Aorta (tissue), 5 donors: ENCODE data around the gene TEX30. TPM values are rescaled to one million over a fixed set of nuclear protein-coding genes. Genes with fewer than 3 reads are reported as not detected.

ENCODE experiments used
- ATAC-seq: fragments of 200-7000 bp; cut with Tn5 transposase; one replicate; pipeline ENCODE4 v1.9.1; 2022; ENCODE audit warnings: moderate library complexity; ENCODE audit not compliant: low FRiP score
- DNase-seq, 2 donors: peaks; one replicate each; pipeline ENCODE4 v3.0.0-alpha.2; 2020
- H3K27ac ChIP-seq, 2 donors: one replicate each; pipeline ENCODE4 v1.5.1; 2013; ENCODE audit warnings: low read length in 2 of 2, mild to moderate bottlenecking in 2 of 2, moderate library complexity in 2 of 2, control low read depth in 1 of 2, inconsistent platforms in 1 of 2, low read depth in 1 of 2
- H3K27me3 ChIP-seq, 2 donors: one replicate each; pipeline ENCODE4 v1.6.1; 2013; ENCODE audit warnings: control low read depth in 1 of 2, low read length in 1 of 2, mild to moderate bottlenecking in 1 of 2, moderate library complexity in 1 of 2; ENCODE audit not compliant: insufficient read depth in 2 of 2, control insufficient read depth in 1 of 2
- H3K36me3 ChIP-seq, 2 donors: one replicate each; pipeline ENCODE4 v1.6.1; 2013; ENCODE audit warnings: control low read depth in 1 of 2, low read length in 1 of 2, mild to moderate bottlenecking in 1 of 2; ENCODE audit not compliant: insufficient read depth in 2 of 2, control insufficient read depth in 1 of 2
- H3K4me1 ChIP-seq, 2 donors: one replicate each; pipeline ENCODE4 v1.6.1; 2013; ENCODE audit warnings: low read length in 2 of 2, control low read depth in 1 of 2, mild to moderate bottlenecking in 1 of 2, moderate library complexity in 1 of 2; ENCODE audit not compliant: insufficient read depth in 2 of 2, control insufficient read depth in 1 of 2
- H3K4me3 ChIP-seq, 2 donors: one replicate each; pipeline ENCODE4 v1.5.1; 2013; ENCODE audit warnings: low read length in 2 of 2, control low read depth in 1 of 2, mild to moderate bottlenecking in 1 of 2
- H3K9me3 ChIP-seq: one replicate; pipeline ENCODE4 v1.6.1; 2013; ENCODE audit warnings: mild to moderate bottlenecking, low read length; ENCODE audit not compliant: control insufficient read depth
- WGBS, 2 donors: extraction: QIAGEN DNeasy Blood & Tissue Kit; methylation state at CpG; one replicate each; pipeline ENCODE4 v1.1.7; 2013; 5-methylcytosine and 5-hydroxymethylcytosine counted together
- intact Hi-C, 2 donors: fragments of 100-400 bp; cut with DNase I; formaldehyde crosslinking; loops; one replicate each; pipeline versions ENCODE4 v1.14.2 to v1.15.0; 2022
- long read RNA-seq, 2 donors: library from polyadenylated mRNA; unstranded; transcript quantifications; one replicate each; pipeline ENCODE4 v2.0.0, GENCODE V29; 2020 to 2021
- polyA plus RNA-seq, 2 donors: library from polyadenylated mRNA; stranded (reverse); fragments of 200-250 nt; gene quantifications; one replicate each; pipeline ENCODE4 v1.2.3, GENCODE V29; 2013
- total RNA-seq, 2 donors: library from RNA; stranded (reverse); fragmentation: NEBNext Ultra II Directional; extraction: Animal tissue kit (Norgen Biotek cat#: 25700); gene quantifications; one replicate each; pipeline ENCODE4 v1.2.1, GENCODE V29; 2021
- donor health status: healthy with polysubstance abuse.
- donor health status: Bipolar disorder and iron deficiency.
- donor health status: DM: no; HTN: no; CAD: no.
- donor health status: DM: no; HTN: no; CAD: no.
- donor health status: DM: yes; HTN: yes; CAD: no.

Gene TEX30
- total RNA-seq (1 to 10 TPM; 5.0 to 7.5 TPM), polyA plus RNA-seq (10 to 100 TPM in 1 of 2 donors, 1 to 10 TPM in 1; 7.5 to 10.5 TPM)
- long read RNA-seq, donor 1, transcript TEX30-206 (6 exons, 1,165 nt): major isoform, 9 of 24 reads
- long read RNA-seq, donor 1, partial matches to known transcripts: 1 of 24 reads
- long read RNA-seq, donor 1, other reads (novel, unspliced or antisense): 12 of 24 reads
- long read RNA-seq, donor 2, partial matches to known transcripts: 0 of 4 reads
- long read RNA-seq, donor 2, other reads (novel, unspliced or antisense): 2 of 4 reads

DNA sequence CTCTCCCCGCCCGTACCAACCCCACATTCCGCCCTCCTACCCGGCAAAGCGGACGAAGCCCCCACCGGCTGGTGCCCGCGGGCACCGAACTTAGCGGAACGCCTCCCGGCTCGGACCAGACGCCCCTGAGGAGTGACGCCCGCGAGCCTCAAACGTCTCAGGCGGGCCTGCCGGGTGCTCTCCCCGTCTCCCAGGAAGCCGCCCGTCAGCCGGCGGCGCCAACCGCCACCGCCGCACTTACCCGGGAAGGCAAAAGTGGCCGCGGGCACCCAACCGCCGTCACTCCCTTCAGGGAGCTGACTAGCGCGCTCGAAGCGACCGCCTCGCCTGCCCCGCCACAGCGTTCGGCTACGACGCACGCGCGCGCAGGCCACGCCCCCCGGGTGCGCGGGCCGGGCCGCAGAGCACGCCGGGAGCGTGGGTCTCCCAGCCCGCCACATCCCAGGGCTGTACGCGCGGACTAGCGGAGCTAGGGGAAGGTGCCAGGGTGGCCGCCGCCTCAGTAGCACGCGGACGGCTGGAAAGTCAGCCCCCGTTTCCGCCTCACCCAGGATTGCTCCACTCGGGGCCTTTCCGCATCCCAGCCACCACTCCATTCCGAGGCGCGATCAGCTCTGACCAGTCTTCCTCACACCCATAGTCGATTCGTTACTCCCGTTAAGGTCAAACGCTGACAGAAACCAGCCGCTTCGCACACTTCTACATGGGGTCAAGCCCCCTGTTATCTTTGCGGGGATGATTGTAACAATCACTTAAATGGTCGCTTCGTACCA is at the start of gene TEX30:
Gene TEX30 (minus strand): TSS at position 346 of the 773 bp plus-strand sequence. CDS start 3,760 bp downstream, outside the sequence.
- H3K36me3 ChIP-seq: no peaks in the 10 kb centered on the region
- no peaks in the 10 kb centered on the region for H3K27me3 ChIP-seq
- intact Hi-C loops: loop anchor here (1.0 to 10.0 kb wide), 5 partner anchors 25 to 179 kb away; partner anchors contain the start of genes TPP2 (in 2 of the 2), BIVM (in 1 of the 2) and POGLUT2 (in 1 of the 2)
- H3K9me3 ChIP-seq: no peaks in the 10 kb centered on the region
- peak within 1 kb of the TSS in 1 of 2 donors; percentile 70 for H3K27ac ChIP-seq
- DNase-seq (peak; percentile 89 to 95), ATAC-seq (peak; percentile 99)
- H3K4me1 ChIP-seq: no peaks in the 10 kb centered on the region
- WGBS, 2 donors: 1 to 2% methylated on average over 83 to 85 of the region's 85 CpGs
- H3K4me3 ChIP-seq: peak within 1 kb of the TSS; percentile 66 to 73

DNA sequence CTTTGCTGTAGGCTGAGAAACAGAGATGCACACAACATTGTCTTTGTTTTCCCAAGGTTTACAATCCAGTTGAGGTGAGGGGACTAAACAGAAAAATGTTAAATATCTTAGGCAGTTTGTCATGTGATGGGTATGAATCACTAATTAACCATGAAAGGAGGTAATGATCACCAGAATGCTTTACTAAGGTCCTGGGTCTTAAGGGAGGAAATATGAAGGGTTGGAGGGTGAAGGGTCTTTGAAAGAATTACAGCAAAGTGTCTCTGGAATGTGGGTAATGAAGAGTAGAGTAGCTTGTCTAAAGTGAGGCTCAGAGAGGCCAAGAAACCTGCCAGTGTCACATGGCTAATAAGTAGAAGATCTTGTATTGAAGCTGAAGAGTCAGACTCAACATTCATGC is 44.3 kb upstream of the TEX30 start:
- H3K9me3 ChIP-seq: no peaks in the 10 kb centered on the region
- H3K36me3 ChIP-seq: peaks cover 0 to 2% of the 10 kb centered on the region in 2 donors
- DNase-seq (no peak), ATAC-seq (no peak)
- H3K27me3 ChIP-seq: no peaks in the 10 kb centered on the region
- H3K4me1 ChIP-seq: no peaks in the 10 kb centered on the region
- intact Hi-C loops: no loop called here
- H3K4me3 ChIP-seq: no peak overlapping the region
- H3K27ac ChIP-seq: no peak overlapping the region

DNA sequence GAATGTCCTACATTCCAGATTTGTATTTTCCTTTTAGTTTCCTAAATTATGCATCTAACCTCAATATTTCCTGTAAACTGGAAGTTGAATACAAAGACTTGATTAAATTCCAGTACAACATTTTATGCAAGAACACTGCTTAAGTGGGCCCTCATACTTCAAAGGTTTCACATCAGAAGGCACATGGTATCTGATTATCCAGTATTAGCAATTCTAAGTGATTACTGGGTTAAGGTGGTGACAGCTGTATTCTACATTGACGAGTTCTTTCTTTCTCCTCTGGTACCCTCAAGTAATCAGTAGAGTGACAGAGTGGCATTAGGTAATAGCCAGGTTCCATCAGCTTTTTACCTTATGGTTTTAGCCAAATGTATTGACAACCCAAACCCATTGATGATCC is 43.7 kb upstream of the TEX30 start:
- Histone ChIP-seq H3K4me3 (no peak overlapping the region), H3K4me1 (no peaks in the 10 kb centered on the region), H3K36me3 (no peaks in the 10 kb centered on the region), H3K27me3 (no peaks in the 10 kb centered on the region), H3K27ac (no peak overlapping the region), H3K9me3 (no peaks in the 10 kb centered on the region)
- intact Hi-C loops: no loop called here
- ATAC-seq: no peak
- DNase-seq: no peak
- WGBS, 2 donors: 94% methylated on average over 1 of the region's 1 CpG

DNA sequence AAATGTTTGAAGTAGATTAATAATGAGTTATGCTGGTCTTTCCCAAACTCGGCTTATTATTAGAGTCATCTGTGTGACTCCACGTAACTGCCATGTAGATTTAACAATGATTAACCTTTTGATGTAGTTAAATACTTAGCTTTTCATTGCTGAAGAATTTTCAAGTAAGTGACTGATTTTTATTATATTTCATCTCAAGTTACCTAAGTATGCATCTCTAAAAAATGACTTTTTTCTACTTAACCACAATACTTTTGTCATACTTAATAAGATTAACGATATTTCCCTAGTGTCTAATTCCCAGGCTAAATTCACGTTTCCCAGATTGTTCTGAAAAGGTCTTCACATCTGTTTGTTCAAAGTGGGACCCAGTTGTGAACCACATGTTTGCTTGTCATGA is 43.1 kb upstream of the TEX30 start:
- Histone ChIP-seq H3K27me3 (no peaks in the 10 kb centered on the region), H3K4me1 (no peaks in the 10 kb centered on the region), H3K36me3 (no peaks in the 10 kb centered on the region), H3K9me3 (no peaks in the 10 kb centered on the region), H3K4me3 (no peak overlapping the region), H3K27ac (no peak overlapping the region)
- DNase-seq (no peak), ATAC-seq (no peak)
- WGBS, 2 donors: 74 to 82% methylated on average over 4 of the region's 4 CpGs
- intact Hi-C loops: no loop called here

DNA sequence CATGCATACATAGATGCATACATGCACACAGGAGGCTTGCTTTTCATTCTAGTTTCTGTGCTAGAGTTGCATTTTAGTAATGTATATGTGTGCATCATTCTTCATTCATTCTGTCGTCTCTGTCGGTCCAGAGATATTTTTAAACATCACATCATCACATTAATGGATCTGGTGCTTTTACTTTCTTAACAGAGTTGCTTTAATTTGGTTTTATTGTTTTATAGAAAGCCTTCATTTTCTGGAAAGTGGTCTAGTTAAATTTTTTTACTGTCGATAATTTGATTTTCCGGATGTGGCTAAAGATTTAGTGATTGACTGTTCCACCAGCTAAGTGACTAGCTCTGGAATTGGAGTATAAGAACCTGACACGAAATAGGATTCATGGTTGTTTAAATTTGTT is 42.2 kb upstream of the TEX30 start:
- WGBS, 2 donors: 74 to 78% methylated on average over 5 of the region's 5 CpGs
- Histone ChIP-seq H3K4me3 (no peak overlapping the region), H3K27me3 (no peaks in the 10 kb centered on the region), H3K27ac (no peak overlapping the region), H3K4me1 (no peaks in the 10 kb centered on the region), H3K9me3 (no peaks in the 10 kb centered on the region), H3K36me3 (no peaks in the 10 kb centered on the region)
- DNase-seq: no peak
- intact Hi-C loops: no loop called here
- no peak for ATAC-seq

DNA sequence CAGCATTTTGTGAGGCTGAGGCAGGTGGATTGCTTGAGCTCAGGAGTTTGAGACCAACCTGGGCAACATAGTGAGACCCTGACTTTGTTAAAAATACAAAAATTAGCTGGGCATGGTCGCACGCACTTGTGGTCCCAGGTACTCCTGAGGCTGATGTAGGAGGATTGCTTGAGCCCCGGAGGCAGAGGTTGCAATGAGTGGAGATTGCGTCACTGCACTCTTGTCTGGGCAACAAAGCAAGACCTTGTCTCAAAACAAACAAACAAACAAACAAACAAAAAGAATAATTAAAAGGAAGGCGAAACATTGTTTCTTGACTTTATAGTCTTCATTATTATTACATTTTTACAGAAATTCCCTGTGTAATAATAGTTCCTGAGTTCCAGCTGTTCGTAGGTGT is 41.2 kb upstream of the TEX30 start:
- ATAC-seq: no peak
- intact Hi-C loops: no loop called here
- Histone ChIP-seq H3K36me3 (no peaks in the 10 kb centered on the region), H3K27ac (no peak overlapping the region), H3K9me3 (no peaks in the 10 kb centered on the region), H3K4me3 (no peak overlapping the region), H3K4me1 (no peaks in the 10 kb centered on the region), H3K27me3 (no peaks in the 10 kb centered on the region)
- no peak for DNase-seq
- WGBS, 2 donors: 80 to 87% methylated on average over 6 of the region's 6 CpGs

DNA sequence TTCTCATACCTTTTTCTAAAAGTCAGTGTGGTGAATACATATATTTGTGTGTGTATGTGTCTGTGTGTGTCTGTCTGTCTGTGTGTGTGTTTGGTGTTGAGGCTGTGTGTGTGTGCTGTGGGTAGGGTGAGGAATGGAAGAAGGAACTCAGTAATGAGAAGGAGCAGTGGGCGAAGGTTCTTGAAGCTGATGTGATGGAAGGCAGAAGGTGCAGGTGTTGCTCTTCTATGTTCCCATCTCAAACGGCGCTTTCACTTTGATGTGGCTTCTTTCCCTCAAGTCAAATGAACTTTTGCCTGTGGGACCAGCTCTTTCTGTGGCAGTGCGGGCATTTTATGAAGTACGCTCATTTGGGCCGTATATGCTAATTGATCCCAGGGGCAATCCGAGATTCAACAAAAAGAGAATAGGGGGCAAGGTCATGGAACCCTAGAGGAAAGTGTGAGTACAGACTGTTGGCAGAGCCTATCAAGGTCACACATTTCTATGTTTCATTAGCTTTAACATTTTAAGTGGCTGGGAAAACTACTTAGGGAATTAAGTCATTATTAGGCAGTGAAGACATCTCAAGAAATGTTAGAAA is 40.5 kb upstream of the TEX30 start:
- intact Hi-C loops: no loop called here
- Histone ChIP-seq H3K36me3 (no peaks in the 10 kb centered on the region), H3K27me3 (no peaks in the 10 kb centered on the region), H3K4me1 (no peaks in the 10 kb centered on the region), H3K4me3 (no peak overlapping the region), H3K9me3 (no peaks in the 10 kb centered on the region), H3K27ac (no peak overlapping the region)
- 88 to 91% methylated on average over 7 of the region's 7 CpGs for WGBS, 2 donors
- ATAC-seq: no peak
- DNase-seq: no peak

DNA sequence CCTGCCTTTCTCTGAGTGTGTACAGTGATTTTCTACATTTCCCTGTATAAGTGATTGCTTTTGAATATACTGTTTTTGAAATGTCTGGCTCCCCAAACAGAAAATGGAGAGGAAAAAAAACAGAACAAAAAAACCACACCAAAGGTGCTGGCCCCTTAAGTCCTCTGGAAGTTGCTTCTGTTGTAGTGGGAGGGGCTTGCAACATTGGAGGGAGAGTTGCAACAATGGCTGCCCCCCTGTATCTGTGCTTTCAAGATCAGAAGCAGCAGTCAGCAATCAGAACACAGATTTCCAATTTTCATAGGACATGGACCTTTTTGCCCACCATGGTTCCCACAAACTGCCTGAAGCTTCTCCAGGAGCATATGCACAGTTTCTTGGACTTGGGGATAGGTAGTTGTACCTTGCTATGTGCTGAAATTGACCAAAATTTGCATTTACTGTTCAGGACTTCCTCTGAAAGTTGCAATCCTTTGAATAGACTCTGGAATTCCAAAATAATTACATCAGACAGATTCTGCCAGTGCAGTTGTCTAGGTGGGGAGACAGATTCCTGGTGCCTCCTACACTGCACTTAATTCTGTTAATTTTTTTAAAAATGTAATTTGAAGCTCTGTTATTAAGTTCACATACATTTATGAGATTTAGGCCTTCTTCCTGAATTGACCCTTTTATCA is 39.2 kb upstream of the TEX30 start:
- Histone ChIP-seq H3K27me3 (no peaks in the 10 kb centered on the region), H3K4me3 (no peak overlapping the region), H3K36me3 (no peaks in the 10 kb centered on the region), H3K9me3 (no peaks in the 10 kb centered on the region), H3K27ac (no peak overlapping the region), H3K4me1 (no peaks in the 10 kb centered on the region)
- DNase-seq (no peak), ATAC-seq (no peak)
- intact Hi-C loops: no loop called here
